Subcutaneous abdominal adipose tissue (tissue), 5 donors: ENCODE measurements around the gene SPSB1.

Experiments used
- H3K27ac ChIP-seq: one replicate; pipeline ENCODE4 v1.7.0; 2013; ENCODE audit warnings: low read depth, mild to moderate bottlenecking, inconsistent platforms, low read length, moderate library complexity
- H3K27me3 ChIP-seq, 5 donors: one replicate each; pipeline ENCODE4 v1.7.0; 2013; ENCODE audit warnings: low read length in 5 of 5, inconsistent platforms in 1 of 5; ENCODE audit not compliant: control insufficient read depth in 5 of 5, insufficient read depth in 4 of 5
- H3K36me3 ChIP-seq, 5 donors: one replicate each; pipeline ENCODE4 v1.7.0; 2013; ENCODE audit warnings: low read length in 5 of 5; ENCODE audit not compliant: control insufficient read depth in 5 of 5, insufficient read depth in 5 of 5
- H3K4me1 ChIP-seq, 5 donors: one replicate each; pipeline ENCODE4 v1.7.0; 2013; ENCODE audit warnings: low read length in 5 of 5, mild to moderate bottlenecking in 3 of 5, moderate library complexity in 1 of 5; ENCODE audit not compliant: control insufficient read depth in 5 of 5, insufficient read depth in 5 of 5
- H3K4me3 ChIP-seq, 5 donors: one replicate each; pipeline ENCODE4 v1.7.0; 2013; ENCODE audit warnings: low read length in 5 of 5, low read depth in 1 of 5
- H3K9ac ChIP-seq, 5 donors: one replicate each; pipeline ENCODE4 v1.7.0; 2013; ENCODE audit warnings: low read length in 5 of 5, mild to moderate bottlenecking in 4 of 5, moderate library complexity in 3 of 5
- H3K9me3 ChIP-seq, 5 donors: one replicate each; pipeline ENCODE4 v1.7.0; 2013; ENCODE audit warnings: low read length in 5 of 5; ENCODE audit not compliant: control insufficient read depth in 5 of 5
- donor health status: healthy.
- donor health status: healthy.
- donor health status: healthy.
- donor health status: healthy.
- donor health status: healthy.

The SPSB1 gene

DNA sequence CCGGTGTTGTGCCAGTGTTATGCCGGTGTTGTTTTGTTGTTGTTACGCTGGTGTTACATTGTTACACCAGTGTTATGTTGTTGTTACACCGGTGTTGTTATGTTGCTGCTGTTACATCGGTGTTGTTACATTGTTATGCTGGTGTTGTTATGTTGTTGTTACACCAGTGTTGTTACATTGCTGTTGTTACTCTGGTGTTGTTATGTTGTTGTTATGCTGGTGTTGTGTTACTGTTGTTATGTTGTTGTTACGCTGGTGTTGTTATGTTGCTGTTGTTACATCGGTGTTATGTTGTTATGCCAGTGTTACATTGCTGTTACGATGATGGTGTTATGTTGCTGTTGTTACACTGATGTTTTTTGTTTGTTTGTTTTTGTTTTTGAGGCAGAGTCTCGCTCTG, 34.1 kb upstream of the SPSB1 start:
- Histone ChIP-seq H3K4me3 (no peak overlapping the region), H3K4me1 (no peaks in the 10 kb centered on the region), H3K9ac (no peak overlapping the region), H3K36me3 (peaks cover 0 to 53% (median 33%) of the 10 kb centered on the region in 5 donors), H3K9me3 (no peaks in the 10 kb centered on the region), H3K27ac (no peak overlapping the region), H3K27me3 (no peaks in the 10 kb centered on the region)

DNA sequence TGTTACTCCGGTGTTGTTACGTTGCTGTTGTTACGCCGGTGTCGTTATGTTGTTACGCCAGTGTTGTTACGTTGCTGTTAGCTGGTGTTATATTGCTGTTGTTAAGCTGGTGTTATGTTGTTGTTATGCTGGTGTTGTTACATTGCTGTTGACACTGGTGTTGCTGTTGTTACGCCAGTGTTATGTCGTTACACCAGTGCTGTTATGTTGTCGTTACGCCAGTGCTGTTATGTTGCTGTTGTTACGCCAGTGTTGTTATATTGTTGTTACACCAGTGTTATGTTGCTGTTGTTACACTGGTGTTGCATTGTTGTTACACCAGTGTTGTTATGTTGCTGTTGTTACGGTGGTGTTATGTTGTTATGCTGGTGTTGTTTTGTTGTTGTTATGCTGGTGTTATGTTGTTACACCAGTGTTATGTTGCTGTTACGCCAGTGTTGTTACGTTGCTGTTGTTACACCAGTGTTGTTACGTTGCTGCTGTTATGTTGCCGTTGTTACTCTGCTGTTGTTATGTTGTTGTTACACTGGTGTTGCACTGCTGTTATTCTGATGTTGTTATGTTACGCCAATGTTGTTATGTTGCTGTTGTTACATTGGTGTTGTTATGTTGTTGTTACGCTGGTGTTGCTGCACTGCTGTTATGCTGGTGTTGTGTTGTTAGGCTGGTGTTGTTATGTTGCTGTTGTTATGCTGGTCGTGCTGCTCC, 32.5 kb upstream of the SPSB1 start:
- Histone ChIP-seq H3K9ac (no peak overlapping the region), H3K4me1 (no peaks in the 10 kb centered on the region), H3K27me3 (no peaks in the 10 kb centered on the region), H3K9me3 (no peaks in the 10 kb centered on the region), H3K27ac (no peak overlapping the region), H3K36me3 (peaks cover 0 to 65% (median 49%) of the 10 kb centered on the region in 5 donors), H3K4me3 (no peak overlapping the region)

DNA sequence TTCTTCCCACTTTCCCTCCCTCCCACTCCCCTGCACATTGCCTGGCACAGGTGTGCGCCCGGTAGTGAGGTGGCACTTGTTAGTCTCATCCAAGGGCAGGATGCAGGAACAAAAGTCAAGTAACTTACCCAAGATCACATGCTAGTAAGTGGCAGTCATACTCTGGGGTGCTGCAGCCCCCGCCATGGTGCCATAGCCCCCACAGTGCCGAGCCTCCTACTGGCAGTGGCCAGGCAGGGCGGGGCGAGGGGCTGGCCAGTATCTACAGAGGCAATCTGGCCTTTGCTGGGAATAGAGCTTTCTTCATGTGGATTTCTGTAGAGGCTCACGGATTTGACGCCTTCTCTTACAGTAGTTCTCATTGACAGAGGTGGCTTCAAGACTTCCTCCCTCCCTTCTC, 31.2 kb upstream of the SPSB1 start:
- H3K4me3 ChIP-seq, result no peak overlapping the region
- no peaks in the 10 kb centered on the region for H3K27me3 ChIP-seq
- H3K9me3 ChIP-seq, result no peaks in the 10 kb centered on the region
- peaks cover 0 to under 1% (median 0%) of the 10 kb centered on the region in 5 donors for H3K4me1 ChIP-seq
- H3K36me3 ChIP-seq, result peaks cover 0 to 67% (median 45%) of the 10 kb centered on the region in 5 donors
- no peak overlapping the region for H3K9ac ChIP-seq
- H3K27ac ChIP-seq, result no peak overlapping the region

- Histone ChIP-seq H3K4me1 (peaks cover 0 to 9% (median 0%) of the 10 kb centered on the region in 5 donors), H3K4me3 (no peak overlapping the region), H3K36me3 (peaks cover 0 to 62% (median 45%) of the 10 kb centered on the region in 5 donors), H3K27ac (no peak overlapping the region), H3K9ac (no peak overlapping the region), H3K27me3 (no peaks in the 10 kb centered on the region), H3K9me3 (no peaks in the 10 kb centered on the region)
These were observed 30.4 kb upstream of the SPSB1 start for GRCh38 chr1:9262096-9262986.

DNA sequence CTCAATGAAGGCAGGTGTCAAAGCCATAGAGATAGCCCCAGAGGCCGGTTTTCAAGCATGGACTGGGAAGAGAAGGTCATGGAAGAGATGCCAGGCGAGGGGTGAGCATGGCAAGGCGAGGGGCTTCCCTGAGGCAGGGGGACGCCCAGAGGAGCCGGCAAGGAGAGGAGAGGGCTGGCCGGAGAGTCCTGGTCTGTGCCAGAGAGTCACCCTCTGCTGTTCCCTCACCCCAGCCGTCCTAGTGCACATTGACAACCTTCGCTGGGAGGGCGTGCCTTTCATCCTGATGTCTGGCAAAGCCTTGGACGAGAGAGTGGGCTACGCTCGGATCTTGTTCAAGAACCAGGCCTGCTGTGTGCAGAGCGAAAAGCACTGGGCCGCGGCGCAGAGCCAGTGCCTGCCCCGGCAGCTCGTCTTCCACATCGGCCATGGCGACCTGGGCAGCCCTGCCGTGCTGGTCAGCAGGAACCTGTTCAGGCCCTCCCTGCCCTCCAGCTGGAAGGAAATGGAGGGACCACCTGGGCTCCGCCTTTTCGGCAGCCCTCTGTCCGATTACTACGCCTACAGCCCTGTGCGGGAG, 29.3 kb upstream of the SPSB1 start:
- H3K36me3 ChIP-seq, result peaks cover 0 to 61% (median 41%) of the 10 kb centered on the region in 5 donors
- H3K27ac ChIP-seq, result no peak overlapping the region
- H3K27me3 ChIP-seq, result no peaks in the 10 kb centered on the region
- no peak overlapping the region for H3K9ac ChIP-seq
- H3K4me3 ChIP-seq, result no peak overlapping the region
- H3K9me3 ChIP-seq, result no peaks in the 10 kb centered on the region
- peaks cover 0 to 9% (median 0%) of the 10 kb centered on the region in 5 donors for H3K4me1 ChIP-seq

DNA sequence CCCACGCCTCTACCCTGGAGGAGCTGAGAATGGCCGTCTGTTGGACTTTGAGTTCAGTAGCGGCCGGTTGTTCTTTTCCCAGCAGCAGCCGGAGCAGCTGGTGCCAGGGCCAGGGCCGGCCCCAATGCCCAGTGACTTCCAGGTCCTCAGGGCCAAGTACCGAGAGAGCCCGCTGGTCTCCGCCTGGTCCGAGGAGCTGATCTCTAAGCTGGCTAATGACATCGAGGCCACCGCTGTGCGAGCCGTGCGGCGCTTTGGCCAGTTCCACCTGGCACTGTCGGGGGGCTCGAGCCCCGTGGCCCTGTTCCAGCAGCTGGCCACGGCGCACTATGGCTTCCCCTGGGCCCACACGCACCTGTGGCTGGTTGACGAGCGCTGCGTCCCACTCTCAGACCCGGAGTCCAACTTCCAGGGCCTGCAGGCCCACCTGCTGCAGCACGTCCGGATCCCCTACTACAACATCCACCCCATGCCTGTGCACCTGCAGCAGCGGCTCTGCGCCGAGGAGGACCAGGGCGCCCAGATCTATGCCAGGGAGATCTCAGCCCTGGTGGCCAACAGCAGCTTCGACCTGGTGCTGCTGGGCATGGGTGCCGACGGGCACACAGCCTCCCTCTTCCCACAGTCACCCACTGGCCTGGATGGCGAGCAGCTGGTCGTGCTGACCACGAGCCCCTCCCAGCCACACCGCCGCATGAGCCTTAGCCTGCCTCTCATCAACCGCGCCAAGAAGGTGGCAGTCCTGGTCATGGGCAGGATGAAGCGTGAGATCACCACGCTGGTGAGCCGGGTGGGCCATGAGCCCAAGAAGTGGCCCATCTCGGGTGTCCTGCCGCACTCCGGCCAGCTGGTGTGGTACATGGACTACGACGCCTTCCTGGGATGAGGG, 28.5 kb upstream of the SPSB1 start:
- Histone ChIP-seq H3K36me3 (peaks cover 0 to 65% (median 44%) of the 10 kb centered on the region in 5 donors), H3K4me1 (peaks cover 0 to 10% (median 6%) of the 10 kb centered on the region in 5 donors), H3K9me3 (no peaks in the 10 kb centered on the region), H3K27me3 (no peaks in the 10 kb centered on the region), H3K9ac (no peak overlapping the region), H3K4me3 (no peak overlapping the region), H3K27ac (no peak overlapping the region)

DNA sequence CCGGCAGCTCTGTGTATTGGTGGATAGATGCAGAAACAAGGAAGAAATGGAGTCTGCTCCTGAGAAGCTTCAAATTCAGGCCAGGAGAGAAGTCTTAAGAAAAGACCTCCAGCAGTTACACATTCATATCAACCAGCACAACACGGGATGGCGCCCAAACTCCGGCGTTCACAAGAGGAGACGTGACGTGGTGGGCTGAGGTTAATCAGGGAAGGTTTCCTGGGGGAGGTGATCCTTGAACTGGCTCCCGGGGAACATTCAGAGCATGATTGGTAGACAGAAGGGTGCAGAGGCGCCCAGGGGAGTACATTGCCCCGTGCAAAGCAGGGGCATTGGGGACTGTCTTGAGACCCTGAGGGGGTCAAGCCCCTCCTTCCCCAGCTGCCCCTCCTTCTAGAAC, 27.7 kb upstream of the SPSB1 start:
- H3K36me3 ChIP-seq, result peaks cover 0 to 73% (median 51%) of the 10 kb centered on the region in 5 donors

DNA sequence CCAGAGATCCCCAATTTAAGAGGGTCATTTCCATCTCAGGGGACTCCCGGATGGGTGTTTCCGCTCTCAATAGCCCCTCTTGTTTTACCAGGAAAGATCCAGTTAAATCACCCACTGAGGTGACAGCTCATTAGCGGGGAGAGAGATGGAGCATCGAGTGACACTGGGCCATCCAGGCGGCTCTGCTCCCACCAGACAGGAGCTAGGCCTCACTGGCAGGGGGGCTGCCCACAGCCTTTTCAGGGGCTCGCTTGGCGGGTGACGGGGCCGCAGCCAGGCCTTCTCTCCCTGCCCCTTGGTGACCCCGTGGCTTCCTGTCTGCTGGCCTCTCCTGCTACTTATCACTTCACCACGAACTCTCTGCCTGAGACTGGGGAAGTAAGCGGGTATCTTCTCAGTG, 26.7 kb upstream of the SPSB1 start:
- H3K9me3 ChIP-seq, result no peaks in the 10 kb centered on the region
- H3K4me3 ChIP-seq, result no peak overlapping the region
- H3K9ac ChIP-seq, result no peak overlapping the region
- no peak overlapping the region for H3K27ac ChIP-seq
- H3K36me3 ChIP-seq, result peaks cover 0 to 70% (median 53%) of the 10 kb centered on the region in 5 donors
- no peaks in the 10 kb centered on the region for H3K27me3 ChIP-seq
- H3K4me1 ChIP-seq, result peaks cover 0 to 14% (median 9%) of the 10 kb centered on the region in 5 donors

More for the DNA sequence above, 27.7 kb upstream of the SPSB1 start:
- Histone ChIP-seq H3K4me3 (no peak overlapping the region), H3K9ac (no peak overlapping the region), H3K9me3 (no peaks in the 10 kb centered on the region), H3K27ac (no peak overlapping the region), H3K4me1 (peaks cover 0 to 10% (median 8%) of the 10 kb centered on the region in 5 donors), H3K27me3 (no peaks in the 10 kb centered on the region)

- no peaks in the 10 kb centered on the region for H3K27me3 ChIP-seq
- no peak overlapping the region for H3K9ac ChIP-seq
- H3K27ac ChIP-seq, result no peak overlapping the region
- peaks cover 0 to 14% (median 9%) of the 10 kb centered on the region in 5 donors for H3K4me1 ChIP-seq
- no peaks in the 10 kb centered on the region for H3K9me3 ChIP-seq
- no peak overlapping the region for H3K4me3 ChIP-seq
- peaks cover 0 to 63% (median 44%) of the 10 kb centered on the region in 5 donors for H3K36me3 ChIP-seq
These were observed 25.4 kb upstream of the SPSB1 start for GRCh38 chr1:9267352-9267686.
